ENCODE measurements around the gene LDLRAD4.

DNA sequence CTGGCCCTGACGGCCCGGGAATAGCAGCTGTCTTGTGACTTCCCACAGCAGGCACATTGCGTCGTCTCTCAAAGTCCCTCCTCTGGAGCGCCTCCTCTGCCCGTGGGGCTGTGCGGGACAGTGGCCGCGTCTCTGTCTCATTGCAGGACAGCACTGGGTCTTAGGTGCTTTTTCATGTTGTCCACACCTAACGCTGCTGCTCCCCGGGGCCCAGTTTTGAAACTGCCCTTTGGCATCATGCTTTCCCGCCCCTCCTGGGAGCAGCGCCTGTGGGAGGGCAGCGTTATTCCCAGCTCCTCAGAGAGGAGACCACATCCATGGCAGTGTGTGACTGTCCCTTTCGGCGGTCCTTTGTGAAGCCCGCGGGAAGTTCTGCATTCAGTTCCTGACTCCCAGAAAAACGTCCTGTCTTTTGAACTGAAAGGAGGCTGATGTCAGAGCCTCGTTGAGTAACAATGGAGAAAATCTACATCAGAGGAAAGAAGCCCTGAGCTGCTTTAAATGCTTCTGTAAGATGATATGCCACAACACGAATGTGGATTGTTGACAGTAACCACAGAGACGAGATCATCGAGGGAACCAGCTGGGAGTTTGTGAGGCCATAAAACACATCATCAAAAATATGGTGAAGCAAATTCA is 281.8 kb downstream of the LDLRAD4 start:
- TF ChIP-seq, protein P1, sequence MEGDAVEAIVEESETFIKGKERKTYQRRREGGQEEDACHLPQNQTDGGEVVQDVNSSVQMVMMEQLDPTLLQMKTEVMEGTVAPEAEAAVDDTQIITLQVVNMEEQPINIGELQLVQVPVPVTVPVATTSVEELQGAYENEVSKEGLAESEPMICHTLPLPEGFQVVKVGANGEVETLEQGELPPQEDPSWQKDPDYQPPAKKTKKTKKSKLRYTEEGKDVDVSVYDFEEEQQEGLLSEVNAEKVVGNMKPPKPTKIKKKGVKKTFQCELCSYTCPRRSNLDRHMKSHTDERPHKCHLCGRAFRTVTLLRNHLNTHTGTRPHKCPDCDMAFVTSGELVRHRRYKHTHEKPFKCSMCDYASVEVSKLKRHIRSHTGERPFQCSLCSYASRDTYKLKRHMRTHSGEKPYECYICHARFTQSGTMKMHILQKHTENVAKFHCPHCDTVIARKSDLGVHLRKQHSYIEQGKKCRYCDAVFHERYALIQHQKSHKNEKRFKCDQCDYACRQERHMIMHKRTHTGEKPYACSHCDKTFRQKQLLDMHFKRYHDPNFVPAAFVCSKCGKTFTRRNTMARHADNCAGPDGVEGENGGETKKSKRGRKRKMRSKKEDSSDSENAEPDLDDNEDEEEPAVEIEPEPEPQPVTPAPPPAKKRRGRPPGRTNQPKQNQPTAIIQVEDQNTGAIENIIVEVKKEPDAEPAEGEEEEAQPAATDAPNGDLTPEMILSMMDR (conservative IDR thresholded peaks at IDR 0.05; ENCODE audit: low read depth, low read length) = no peak
- no peak for TF ChIP-seq EZH2 (IDR thresholded peaks at IDR 0.05; ENCODE audit: low read length, unreplicated experiment)
- TF ChIP-seq EZH2phosphoT487 (IDR thresholded peaks at IDR 0.05; ENCODE audit: borderline replicate concordance, low read length) = no peak
